Esophagus muscularis mucosa (tissue), 3 donors: Measurements from ENCODE around the gene MYH10.

Experiments
- POLR2A ChIP-seq: fragments of 450-650 bp; IDR thresholded peaks from one replicate; pipeline ENCODE4 v1.6.1; 2017; ENCODE audit warnings: antibody characterized with exemption, moderate library complexity, mild to moderate bottlenecking, low read depth
- TF ChIP-seq, protein P1 (sequence below), 3 experiments: fragments of 200-600 bp in 2 of 3; fragments of 450-650 bp in 1 of 3; sonication (generic) in 2 of 3; IDR thresholded peaks; one replicate each; pipeline ENCODE4 v1.5.1; 2017 to 2019; ENCODE audit warnings: antibody characterized with exemption in 3 of 3, mild to moderate bottlenecking in 2 of 3, moderate library complexity in 1 of 3

DNA sequence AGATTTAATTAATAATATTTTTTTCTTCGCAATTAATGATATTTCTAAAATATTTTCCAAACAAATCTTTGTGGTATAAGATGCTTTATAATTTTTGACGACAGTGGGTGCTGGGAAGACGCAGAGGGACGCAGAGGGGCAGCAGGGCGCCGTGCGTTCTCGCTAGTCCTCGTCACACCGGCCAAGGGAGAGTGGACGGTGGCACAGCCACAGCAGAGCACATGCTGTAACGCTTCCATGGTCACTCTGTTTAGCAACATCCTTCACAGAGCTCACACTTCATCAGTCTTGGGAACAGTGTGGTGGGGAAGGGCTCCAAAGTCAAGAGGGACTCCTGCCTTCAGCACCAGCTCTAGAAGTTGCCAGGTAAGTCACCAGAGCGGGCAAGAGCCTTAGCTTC, 134.4 kb downstream of the MYH10 start:
- TF ChIP-seq POLR2A, result no peak
- TF ChIP-seq, protein P1, sequence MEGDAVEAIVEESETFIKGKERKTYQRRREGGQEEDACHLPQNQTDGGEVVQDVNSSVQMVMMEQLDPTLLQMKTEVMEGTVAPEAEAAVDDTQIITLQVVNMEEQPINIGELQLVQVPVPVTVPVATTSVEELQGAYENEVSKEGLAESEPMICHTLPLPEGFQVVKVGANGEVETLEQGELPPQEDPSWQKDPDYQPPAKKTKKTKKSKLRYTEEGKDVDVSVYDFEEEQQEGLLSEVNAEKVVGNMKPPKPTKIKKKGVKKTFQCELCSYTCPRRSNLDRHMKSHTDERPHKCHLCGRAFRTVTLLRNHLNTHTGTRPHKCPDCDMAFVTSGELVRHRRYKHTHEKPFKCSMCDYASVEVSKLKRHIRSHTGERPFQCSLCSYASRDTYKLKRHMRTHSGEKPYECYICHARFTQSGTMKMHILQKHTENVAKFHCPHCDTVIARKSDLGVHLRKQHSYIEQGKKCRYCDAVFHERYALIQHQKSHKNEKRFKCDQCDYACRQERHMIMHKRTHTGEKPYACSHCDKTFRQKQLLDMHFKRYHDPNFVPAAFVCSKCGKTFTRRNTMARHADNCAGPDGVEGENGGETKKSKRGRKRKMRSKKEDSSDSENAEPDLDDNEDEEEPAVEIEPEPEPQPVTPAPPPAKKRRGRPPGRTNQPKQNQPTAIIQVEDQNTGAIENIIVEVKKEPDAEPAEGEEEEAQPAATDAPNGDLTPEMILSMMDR (IDR thresholded peaks at IDR 0.05), result no peak
